Measurements from ENCODE around the gene CALD1.

Gene CALD1

DNA sequence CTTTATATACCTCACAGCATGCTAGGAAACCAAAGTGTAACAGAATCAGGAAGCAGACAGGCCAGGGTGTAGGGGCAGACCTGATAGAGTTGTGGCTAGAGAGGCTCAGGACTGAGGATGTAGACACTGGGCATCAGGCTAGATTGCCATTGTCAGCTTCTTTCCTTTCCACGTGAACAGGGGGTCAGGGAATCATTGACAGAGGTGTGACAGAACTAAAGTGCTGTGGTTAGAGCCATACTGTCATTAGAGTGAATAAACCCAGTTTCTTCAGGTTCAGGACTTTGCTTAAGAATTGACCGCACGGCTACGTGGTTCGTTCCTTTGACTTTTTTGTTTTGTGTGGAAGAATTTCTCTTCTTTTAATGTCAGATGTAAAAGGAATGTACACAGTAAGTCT, 90.7 kb downstream of the CALD1 start:
- no peak for DNase-seq

- no peak for DNase-seq
Measured at GRCh38 chr7:134870781-134871180, 91.3 kb downstream of the CALD1 start.

DNA sequence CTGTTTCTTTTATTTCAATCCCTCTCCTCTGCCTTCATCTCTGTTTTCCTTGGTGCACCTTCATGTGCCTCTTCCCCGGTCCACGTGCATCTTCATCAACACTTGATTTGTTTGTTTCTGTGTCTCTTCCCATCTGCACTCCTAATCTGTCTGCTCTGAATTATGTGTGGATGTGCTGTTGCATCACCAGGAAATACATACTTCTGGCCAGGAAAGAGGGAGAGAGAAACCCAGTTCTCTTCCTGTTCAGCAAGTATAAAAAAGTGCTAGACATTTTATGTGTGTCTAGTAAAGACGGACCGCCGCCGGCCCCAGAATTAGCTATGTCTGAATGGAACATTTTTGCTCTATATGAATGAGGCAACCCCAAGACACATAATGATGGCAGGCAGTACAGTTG, 93.8 kb downstream of the CALD1 start:
- no peak for DNase-seq

DNA sequence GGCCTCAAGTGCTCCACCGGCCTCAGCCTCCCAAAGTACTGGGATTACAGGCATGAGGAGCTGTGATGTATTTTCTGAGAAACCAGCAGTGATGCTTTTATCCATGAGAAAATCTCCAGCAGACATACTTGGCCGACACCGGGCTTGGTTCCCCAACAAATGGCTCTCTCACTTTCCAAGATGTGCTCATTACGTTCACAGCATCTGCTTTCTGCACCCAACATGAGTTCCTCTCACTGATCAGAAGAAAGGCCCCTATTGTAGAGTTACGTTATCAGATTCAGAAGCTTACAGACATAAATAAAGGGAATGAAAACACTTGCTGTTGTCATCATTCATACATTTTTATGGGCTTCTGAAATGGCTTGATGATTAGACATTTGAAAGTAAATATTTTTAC, 95.0 kb downstream of the CALD1 start:
- no peak for DNase-seq

GRCh38 chr7:134875867-134876266, 96.4 kb downstream of the CALD1 start:
- DNase-seq, result no peak

- no peak for DNase-seq
Measured at GRCh38 chr7:134878746-134879357, 99.4 kb downstream of the CALD1 start.

- DNase-seq, result no peak
Measured at GRCh38 chr7:134879815-134880475, 100.5 kb downstream of the CALD1 start.

DNA sequence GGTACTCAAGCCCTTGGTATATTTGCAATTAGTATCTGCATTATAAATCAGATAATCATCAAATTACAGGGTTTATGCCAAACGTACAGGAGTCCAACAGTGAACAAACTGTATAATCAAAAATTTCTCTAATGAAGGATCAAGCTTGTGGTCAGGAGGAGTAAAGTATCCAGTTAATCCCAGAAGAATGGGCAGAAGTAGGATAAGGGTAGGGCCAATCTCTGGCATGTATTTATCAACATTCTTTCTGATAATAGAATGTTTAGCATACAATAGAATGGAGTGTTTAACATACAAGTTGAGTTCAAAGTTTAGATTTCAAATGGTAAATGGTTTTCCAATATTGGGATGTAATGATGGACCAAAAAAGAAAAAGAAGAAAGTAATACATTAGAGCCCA, 103.0 kb downstream of the CALD1 start:
- no peak for DNase-seq

DNA sequence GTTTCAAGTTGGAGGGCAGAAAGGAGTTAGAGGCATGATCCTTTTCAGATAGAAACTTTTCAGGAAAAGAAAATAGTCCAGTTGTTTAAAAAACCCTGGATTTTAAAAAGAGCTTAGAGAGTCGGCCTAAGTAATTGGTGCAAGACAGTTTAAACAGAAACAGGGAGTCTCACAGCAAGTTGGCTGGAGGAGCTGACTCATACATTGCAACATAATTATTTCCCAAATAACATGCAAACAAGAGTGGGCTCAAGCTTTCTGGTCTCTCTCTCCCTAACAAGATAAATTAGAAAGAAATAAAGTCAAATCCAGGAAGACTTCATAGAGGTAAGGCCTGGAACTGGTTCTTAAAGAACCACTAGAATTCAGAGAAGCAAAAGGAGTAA, 106.5 kb downstream of the CALD1 start:
- DNase-seq, result no peak

- DNase-seq, result no peak
Measured at GRCh38 chr7:134886353-134887057, 107.1 kb downstream of the CALD1 start.

GRCh38 chr7:134887523-134887922, 108.1 kb downstream of the CALD1 start:
- no peak for DNase-seq

DNA sequence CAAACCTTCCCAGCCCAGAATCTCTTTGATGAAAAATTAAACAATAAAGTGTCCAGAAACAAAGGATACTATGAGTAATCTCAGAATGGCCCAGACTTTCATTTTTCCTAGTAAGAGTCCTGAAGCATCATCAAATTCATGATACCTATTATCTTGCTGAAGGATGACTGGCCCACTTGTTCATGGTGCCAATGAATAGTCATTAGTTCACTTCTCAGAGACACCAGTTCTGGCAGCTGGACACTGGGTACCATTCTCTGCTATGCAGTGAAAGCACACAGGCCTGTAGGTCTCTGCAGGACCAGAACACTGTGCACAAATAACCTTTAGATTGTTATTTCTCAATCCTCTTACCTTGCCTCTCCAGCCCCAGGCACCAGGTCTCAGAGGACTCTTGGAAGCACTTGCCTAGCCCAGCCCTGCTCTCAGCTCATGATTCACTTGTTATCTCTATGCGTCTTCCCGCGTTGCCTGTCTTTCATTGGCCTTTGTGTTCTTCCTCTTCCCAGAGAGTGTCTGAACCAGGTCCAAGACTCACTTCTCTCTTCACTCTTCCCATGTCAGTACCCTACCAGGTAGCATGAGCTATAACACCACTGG, 108.8 kb downstream of the CALD1 start:
- DNase-seq, result no peak

- no peak for DNase-seq
Measured at GRCh38 chr7:134890246-134891240, 111.1 kb downstream of the CALD1 start.

DNA sequence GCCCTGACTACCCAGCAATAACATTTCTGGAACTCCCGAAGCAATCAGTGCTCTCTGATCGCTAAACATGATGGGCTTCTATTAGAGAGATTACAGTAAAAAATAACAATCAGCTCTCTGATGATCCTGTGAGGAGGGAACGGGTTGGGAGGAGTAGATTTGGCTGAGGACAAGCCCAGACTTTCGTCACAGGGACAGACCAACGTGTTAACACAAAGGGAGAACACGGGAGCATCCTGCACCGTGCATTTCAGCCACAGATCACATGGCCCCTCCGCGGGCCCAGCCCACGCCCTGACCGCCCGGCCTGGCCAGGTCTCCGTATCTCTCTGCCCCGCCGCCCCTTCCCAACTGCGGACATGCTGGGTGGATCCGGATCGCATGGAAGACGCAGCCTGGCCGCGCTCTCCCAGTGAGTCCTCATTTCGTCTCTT, 111.8 kb downstream of the CALD1 start:
- no peak for DNase-seq

DNA sequence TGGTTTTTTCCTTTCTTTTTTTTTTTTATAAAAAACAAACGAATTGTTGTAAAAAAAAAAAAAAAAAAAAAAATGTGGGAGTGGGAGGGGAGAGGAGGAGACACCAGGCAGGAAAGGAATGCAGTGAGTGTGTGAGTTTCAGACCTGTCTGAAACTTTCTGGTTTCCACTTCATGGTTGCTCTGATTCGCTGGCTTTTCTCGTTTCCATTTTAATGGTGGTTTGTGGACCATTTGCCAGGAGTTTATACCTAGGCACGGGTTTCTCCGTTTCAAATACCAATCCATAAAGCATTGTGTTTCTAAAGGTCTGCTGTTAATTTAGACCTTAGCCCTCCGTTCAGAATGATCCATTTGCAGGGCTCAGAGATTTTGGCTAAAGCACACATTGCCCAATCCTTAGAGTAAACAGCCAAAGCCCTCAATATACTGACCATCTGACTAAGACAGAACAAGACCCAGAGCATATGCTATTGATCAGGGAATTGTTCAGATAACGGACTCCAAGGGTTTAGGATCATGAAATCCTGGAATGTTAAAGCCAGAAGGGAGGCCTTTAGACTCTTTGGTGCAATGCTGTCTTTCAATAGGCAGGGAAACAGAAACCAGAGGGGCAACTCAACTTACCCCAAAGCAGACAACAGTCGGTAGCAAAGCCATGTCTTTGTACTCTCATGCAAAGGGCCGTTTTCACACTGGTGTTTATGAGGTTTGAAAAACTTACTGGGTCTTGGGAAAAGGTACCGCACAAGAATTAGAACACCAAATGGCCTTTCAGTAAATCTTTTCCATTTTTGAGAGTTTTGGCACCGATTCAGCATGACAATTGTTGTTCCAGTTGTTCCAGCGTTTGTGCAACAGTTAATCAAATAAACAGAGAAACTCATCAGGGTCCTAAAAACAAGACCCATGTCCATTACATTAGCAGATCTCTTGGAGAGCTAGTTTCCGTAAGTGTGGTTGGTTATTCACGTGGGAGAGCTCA, 112.6 kb downstream of the CALD1 start:
- no peak for DNase-seq

DNA sequence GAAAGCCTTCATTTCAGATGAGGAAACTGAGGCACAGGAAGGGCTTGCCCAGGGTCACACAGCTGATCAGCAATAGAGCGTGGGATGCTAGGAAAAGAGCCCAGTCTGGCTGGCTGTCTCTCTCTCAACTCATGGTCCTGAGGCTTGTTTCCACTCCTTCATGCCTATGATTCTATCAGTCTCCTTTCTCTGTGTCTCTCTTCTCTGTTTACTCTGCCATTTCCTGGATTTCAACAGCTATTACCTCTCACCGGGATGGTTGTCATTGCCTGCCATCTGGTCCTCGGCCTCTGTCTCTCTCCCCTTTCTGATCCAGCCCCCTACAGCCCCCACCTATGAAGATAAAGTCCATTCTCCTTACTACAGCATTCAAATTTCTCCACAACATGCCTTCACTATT, 113.5 kb downstream of the CALD1 start:
- DNase-seq, result no peak

GRCh38 chr7:134893920-134894319, 114.5 kb downstream of the CALD1 start:
- no peak for DNase-seq

DNA sequence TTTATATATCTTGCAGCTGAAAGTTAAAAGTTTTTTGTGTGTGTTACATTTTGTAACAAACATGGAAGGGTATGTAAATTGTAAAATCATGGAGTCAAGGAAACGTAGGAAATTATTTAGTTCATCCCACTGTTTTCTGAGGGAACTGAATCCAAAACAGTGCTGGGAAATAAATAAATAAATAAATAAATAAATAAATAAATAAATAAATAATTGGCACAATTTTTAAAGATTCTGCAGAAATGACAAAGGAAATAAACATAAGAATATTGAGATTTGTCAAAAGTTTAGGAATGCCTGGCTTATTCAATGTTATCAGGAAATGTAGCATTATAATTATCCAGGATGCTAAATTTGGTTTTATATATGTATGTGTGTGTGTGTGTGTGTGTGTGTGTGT, 115.5 kb downstream of the CALD1 start:
- no peak for DNase-seq

- no peak for DNase-seq
Measured at GRCh38 chr7:134896073-134896472, 116.6 kb downstream of the CALD1 start.

DNA sequence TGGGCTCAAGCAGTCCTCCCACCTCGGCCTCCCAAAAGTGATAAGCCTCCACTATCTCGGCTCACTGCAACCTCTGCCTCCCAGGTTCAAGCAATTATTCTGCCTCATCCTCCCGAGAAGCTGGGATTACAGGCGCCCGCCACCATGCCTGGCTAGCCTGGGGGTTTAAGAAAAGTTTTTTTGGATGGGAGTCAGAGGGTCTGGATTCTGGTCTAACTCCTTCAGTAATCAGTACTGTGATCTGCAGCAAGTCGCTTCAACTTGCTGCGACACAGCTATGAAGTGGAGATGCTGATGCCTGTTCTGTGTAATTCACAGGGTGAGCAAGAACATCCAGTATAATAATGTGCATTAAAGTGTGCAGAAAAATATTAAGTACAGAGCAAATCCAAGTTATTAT, 118.5 kb downstream of the CALD1 start:
- no peak for DNase-seq

- DNase-seq, result no peak
Measured at GRCh38 chr7:134899729-134900128, 120.3 kb downstream of the CALD1 start.
